Measurements from ENCODE around the gene KDSR. TPM values are rescaled to one million over a fixed set of nuclear protein-coding genes. Genes with fewer than 3 reads are reported as not detected.

KDSR gene
- total and polyA plus RNA-seq, 2 of the 13 experiments (the other 11 are each of a cell fraction or from before 2014, with no cell fraction given), result 10.4 to 20.9 TPM

DNA sequence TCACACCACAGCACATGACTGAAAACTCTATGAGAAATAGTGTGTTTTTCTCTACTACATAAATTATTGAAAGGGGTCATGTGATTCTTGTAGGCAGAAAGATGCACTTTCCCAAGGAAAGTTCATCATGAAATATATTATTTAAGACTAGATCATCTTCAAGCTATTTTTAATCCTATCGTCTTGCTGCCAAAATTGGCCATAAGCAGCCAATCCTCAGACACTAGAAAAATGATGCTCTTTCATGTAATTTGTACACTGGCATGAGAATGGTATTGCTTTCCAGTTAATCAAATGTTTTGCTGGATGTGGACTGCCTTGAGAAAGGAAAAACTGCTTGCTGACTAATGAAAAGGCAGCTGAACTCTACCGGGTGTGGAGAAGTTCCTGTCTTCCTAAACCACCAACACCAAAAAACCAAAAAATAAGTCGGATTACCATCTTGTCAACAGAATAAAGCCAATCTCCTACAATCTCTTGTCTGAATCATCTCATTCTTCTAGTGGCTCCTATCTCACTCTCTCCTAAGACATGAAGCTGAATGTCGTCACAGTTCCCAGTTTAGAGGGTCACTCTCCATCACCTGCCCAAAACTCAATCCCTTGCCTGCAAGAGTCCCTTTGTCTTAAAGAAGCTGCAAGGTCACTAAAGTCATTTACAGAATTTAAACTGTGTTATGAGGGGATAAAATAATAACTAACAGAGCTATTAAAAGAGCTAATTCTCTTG, 52.8 kb downstream of the KDSR start:
- no peak overlapping the region for H3K9ac ChIP-seq (ENCODE audit: insufficient read depth, low read depth, low read length)
- H4K20me1 ChIP-seq (ENCODE audit: insufficient read depth, low read length), result no peaks in the 10 kb centered on the region
- H3K27me3 ChIP-seq (ENCODE audit: control insufficient read depth in 1 of 2, insufficient read depth in 2 of 2, low read length in 2 of 2), result peaks cover 0 to 33% of the 10 kb centered on the region in 2 experiments; a peak in 4 of 5 replicates
- no peaks in the 10 kb centered on the region for H3K36me3 ChIP-seq (replicated peaks in 1 of 2; ENCODE audit: control insufficient read depth in 1 of 2, insufficient read depth in 2 of 2, low read length in 2 of 2)
- H3K79me2 ChIP-seq (ENCODE audit: insufficient read depth, low read length), result no peaks in the 10 kb centered on the region
- H3K9me3 ChIP-seq (ENCODE audit: low read length), result no peaks in the 10 kb centered on the region
- no peak overlapping the region for H3K27ac ChIP-seq (ENCODE audit: extremely low read length, insufficient read depth, low read length)
- TF ChIP-seq, protein P1, sequence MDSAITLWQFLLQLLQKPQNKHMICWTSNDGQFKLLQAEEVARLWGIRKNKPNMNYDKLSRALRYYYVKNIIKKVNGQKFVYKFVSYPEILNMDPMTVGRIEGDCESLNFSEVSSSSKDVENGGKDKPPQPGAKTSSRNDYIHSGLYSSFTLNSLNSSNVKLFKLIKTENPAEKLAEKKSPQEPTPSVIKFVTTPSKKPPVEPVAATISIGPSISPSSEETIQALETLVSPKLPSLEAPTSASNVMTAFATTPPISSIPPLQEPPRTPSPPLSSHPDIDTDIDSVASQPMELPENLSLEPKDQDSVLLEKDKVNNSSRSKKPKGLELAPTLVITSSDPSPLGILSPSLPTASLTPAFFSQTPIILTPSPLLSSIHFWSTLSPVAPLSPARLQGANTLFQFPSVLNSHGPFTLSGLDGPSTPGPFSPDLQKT (CRISPR knock-in tag; IDR thresholded peaks at IDR 0.05; ENCODE audit: borderline replicate concordance), result no peak
- no peak for TF ChIP-seq ELF3 (CRISPR knock-in tag; IDR thresholded peaks at IDR 0.05)
- no peak for TF ChIP-seq ZNF589 (CRISPR knock-in tag; conservative IDR thresholded peaks at IDR 0.05)
- TF ChIP-seq ZSCAN30 (CRISPR knock-in tag; IDR thresholded peaks at IDR 0.05), result no peak
- no peak for TF ChIP-seq ZNF441 (CRISPR knock-in tag; IDR thresholded peaks at IDR 0.05; ENCODE audit: borderline replicate concordance)
- no peak for TF ChIP-seq ZNF253 (CRISPR knock-in tag; IDR thresholded peaks at IDR 0.05; ENCODE audit: borderline replicate concordance)
- no peak for TF ChIP-seq ZNF672 (CRISPR knock-in tag; IDR thresholded peaks at IDR 0.05)
- no peak for TF ChIP-seq NFKB2 (CRISPR knock-in tag; IDR thresholded peaks at IDR 0.05; ENCODE audit: borderline replicate concordance)
- TF ChIP-seq ZFY (CRISPR knock-in tag; IDR thresholded peaks at IDR 0.05), result no peak
- no peak for TF ChIP-seq FOSL2 (CRISPR knock-in tag; IDR thresholded peaks at IDR 0.05)
- no peak overlapping the region for H2AFZ ChIP-seq (ENCODE audit: low read length)
- BruUV-seq (replicated peaks), result no TSS peak
- DNase-seq (ENCODE audit: low spot score), result no peak
- intact Hi-C loops (cut with micrococcal nuclease; ENCODE audit: unreplicated experiment), result no loop called here
- in situ Hi-C loops (cut with HindIII; ENCODE audit: extremely low pct_ligation_motif_present, low pct_unique_long_range_greater_than_20kb), result loop anchor here (10.0 kb wide), 1 partner anchor 179 kb away; no protein-coding TSS in a partner anchor
- CTCF ChIA-PET (ENCODE audit: low intra/inter-chr PET ratio, low total read pairs), result no interaction called here
- no peak overlapping the region for H3K4me3 ChIP-seq (replicated peaks in 1 of 3; ENCODE audit: insufficient read depth in 1 of 3, low read depth in 2 of 3, low read length in 3 of 3)
- peaks cover 23% of the 10 kb centered on the region for H3K4me1 ChIP-seq (ENCODE audit: insufficient read depth, low read length)
- 11% methylated on average over 4 of the region's 4 CpGs for WGBS (ENCODE audit: low lambda C conversion rate)
- no peak for ATAC-seq
- POLR2A ChIA-PET, result no interaction called here
- no peak for FAIRE-seq
- H3K4me2 ChIP-seq (ENCODE audit: low read depth, low read length), result no peak overlapping the region

Data from HepG2 (cell line).